ENCODE results near the gene TGFBI.

DNA sequence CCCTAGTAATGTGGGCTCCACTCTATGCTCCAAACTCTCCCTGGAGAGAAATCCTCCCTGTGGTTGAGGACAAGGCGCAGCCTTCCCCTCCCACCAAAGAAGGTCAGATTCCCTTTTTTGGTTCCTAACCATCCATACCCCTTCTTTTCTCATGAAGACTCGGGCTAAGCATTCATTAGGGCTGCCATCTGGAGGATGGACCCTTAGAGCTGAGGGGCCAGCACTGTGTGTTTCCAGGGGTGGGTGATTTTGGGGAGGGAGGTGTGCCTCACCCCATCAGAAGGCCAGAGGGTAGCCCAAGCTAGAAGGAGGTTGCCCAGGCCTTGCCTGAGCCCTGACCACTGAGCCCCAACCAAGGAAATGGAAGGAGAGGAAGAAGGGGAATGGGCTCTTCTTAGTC lies 36.8 kb downstream of the TGFBI start:
- TF ChIP-seq, protein P1, sequence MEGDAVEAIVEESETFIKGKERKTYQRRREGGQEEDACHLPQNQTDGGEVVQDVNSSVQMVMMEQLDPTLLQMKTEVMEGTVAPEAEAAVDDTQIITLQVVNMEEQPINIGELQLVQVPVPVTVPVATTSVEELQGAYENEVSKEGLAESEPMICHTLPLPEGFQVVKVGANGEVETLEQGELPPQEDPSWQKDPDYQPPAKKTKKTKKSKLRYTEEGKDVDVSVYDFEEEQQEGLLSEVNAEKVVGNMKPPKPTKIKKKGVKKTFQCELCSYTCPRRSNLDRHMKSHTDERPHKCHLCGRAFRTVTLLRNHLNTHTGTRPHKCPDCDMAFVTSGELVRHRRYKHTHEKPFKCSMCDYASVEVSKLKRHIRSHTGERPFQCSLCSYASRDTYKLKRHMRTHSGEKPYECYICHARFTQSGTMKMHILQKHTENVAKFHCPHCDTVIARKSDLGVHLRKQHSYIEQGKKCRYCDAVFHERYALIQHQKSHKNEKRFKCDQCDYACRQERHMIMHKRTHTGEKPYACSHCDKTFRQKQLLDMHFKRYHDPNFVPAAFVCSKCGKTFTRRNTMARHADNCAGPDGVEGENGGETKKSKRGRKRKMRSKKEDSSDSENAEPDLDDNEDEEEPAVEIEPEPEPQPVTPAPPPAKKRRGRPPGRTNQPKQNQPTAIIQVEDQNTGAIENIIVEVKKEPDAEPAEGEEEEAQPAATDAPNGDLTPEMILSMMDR (IDR thresholded peaks at IDR 0.05 in 4 of 5, conservative IDR thresholded peaks at IDR 0.05 in 1 of 5), result no peak
- TF ChIP-seq POLR2A (IDR thresholded peaks at IDR 0.05), result no peak
